Endodermal cell (in vitro differentiated cells): ENCODE results near the gene GRXCR1. TPM values are rescaled to one million over a fixed set of nuclear protein-coding genes. Genes with fewer than 3 reads are reported as not detected.

ENCODE experiments used
- DNase-seq: peaks from one replicate; pipeline ENCODE4 v3.0.0-alpha.2; 2017
- H3K27ac ChIP-seq: 2 replicates; pipeline ENCODE4 v1.5.1; 2013; ENCODE audit warnings: mild to moderate bottlenecking, low read depth, low read length, moderate library complexity
- H3K27me3 ChIP-seq: 2 replicates; pipeline ENCODE4 v1.6.1; 2013; ENCODE audit warnings: mild to moderate bottlenecking, low read length, moderate library complexity; ENCODE audit not compliant: insufficient read depth, control insufficient read depth, poor library complexity, severe bottlenecking
- H3K36me3 ChIP-seq: 2 replicates; pipeline ENCODE4 v1.7.0; 2013; ENCODE audit warnings: mild to moderate bottlenecking, low read length, moderate library complexity; ENCODE audit not compliant: control insufficient read depth, insufficient read depth
- H3K4me1 ChIP-seq: one replicate; pipeline ENCODE4 v1.7.0; 2013; ENCODE audit warnings: low read length; ENCODE audit not compliant: control insufficient read depth, insufficient read depth
- H3K4me3 ChIP-seq: 2 replicates; pipeline ENCODE4 v1.5.1; 2013; ENCODE audit warnings: mild to moderate bottlenecking, low read length, moderate library complexity
- H3K9ac ChIP-seq: 2 replicates; pipeline ENCODE4 v1.6.1; 2013; ENCODE audit warnings: mild to moderate bottlenecking, low read length, moderate library complexity; ENCODE audit not compliant: poor library complexity, severe bottlenecking; ENCODE audit errors: extremely low read depth
- H3K9me3 ChIP-seq: 2 replicates; pipeline ENCODE4 v1.6.1; 2013; ENCODE audit warnings: mild to moderate bottlenecking, low read length, moderate library complexity; ENCODE audit not compliant: control insufficient read depth
- H3K27ac Mint-ChIP-seq: 2 replicates; pipeline ENCODE4 v1.8.0; 2020; ENCODE audit warnings: mixed read lengths
- H3K27me3 Mint-ChIP-seq: 2 replicates; pipeline ENCODE4 v1.8.0; 2021; ENCODE audit warnings: mild to moderate bottlenecking, mixed read lengths; ENCODE audit not compliant: insufficient read depth
- H3K36me3 Mint-ChIP-seq: 2 replicates; pipeline ENCODE4 v1.8.0; 2020; ENCODE audit warnings: low read depth, mixed read lengths
- H3K4me1 Mint-ChIP-seq: 2 replicates; pipeline ENCODE4 v1.8.0; 2020; ENCODE audit warnings: mixed read lengths
- H3K4me3 Mint-ChIP-seq: 2 replicates; pipeline ENCODE4 v1.8.0; 2020; ENCODE audit warnings: mild to moderate bottlenecking, moderate library complexity, mixed read lengths
- H3K9me3 Mint-ChIP-seq: 2 replicates; pipeline ENCODE4 v1.8.0; 2020; ENCODE audit warnings: mild to moderate bottlenecking, mixed read lengths
- CTCF ChIP-seq: fragments of 200-600 bp; sonication (generic); conservative IDR thresholded peaks from 2 replicates; pipeline ENCODE4 v1.5.0; 2021; ENCODE audit warnings: antibody characterized with exemption, mild to moderate bottlenecking
- WGBS, 2 experiments: methylation state at CpG; one replicate each; pipeline versions ENCODE4 v1.1.5 to v1.1.7; 2013; ENCODE audit warnings: missing lambda C conversion rate in 2 of 2, mixed read lengths in 1 of 2; ENCODE audit not compliant: insufficient coverage in 1 of 2, insufficient read length in 1 of 2; 5-methylcytosine and 5-hydroxymethylcytosine counted together
- total RNA-seq, 2 donors: library from RNA; stranded (reverse); fragmentation: NEBNext Ultra II Directional in 1 of 2; extraction: Animal tissue kit (Norgen Biotek cat#: 25700) in 1 of 2; gene quantifications; 2 replicates in 1 of 2; 3 replicates in 1 of 2; pipeline ENCODE4 v1.2.1, GENCODE V29; 2021

Gene GRXCR1
- total RNA-seq, 2 donors from 2014 or later: not detected

- no peak overlapping the region for H3K9ac ChIP-seq
- no peaks in the 10 kb centered on the region for H3K27me3 ChIP-seq
- TF ChIP-seq CTCF: peak; percentile 65
- no peak overlapping the region for H3K4me3 ChIP-seq
- Mint-ChIP-seq H3K4me1 (no peaks in the 10 kb centered on the region), H3K36me3 (no peaks in the 10 kb centered on the region), H3K4me3 (no peak overlapping the region), H3K9me3 (no peaks in the 10 kb centered on the region), H3K27me3 (no peaks in the 10 kb centered on the region), H3K27ac (no peak overlapping the region)
- H3K4me1 ChIP-seq: no peaks in the 10 kb centered on the region
- no peaks in the 10 kb centered on the region for H3K36me3 ChIP-seq
- no peaks in the 10 kb centered on the region for H3K9me3 ChIP-seq
- WGBS, 2 experiments: 92 to 100% methylated on average over 3 to 5 of the region's 5 CpGs
- H3K27ac ChIP-seq: no peak overlapping the region
- DNase-seq: peak; percentile 37
Measured at GRCh38 chr4:43048570-43048969, 156.1 kb downstream of the GRXCR1 start.

GRCh38 chr4:43049326-43049725 is 156.8 kb downstream of the GRXCR1 start:
- Histone ChIP-seq H3K27ac (no peak overlapping the region), H3K9ac (no peak overlapping the region), H3K4me1 (no peaks in the 10 kb centered on the region), H3K4me3 (no peak overlapping the region), H3K36me3 (no peaks in the 10 kb centered on the region), H3K27me3 (no peaks in the 10 kb centered on the region), H3K9me3 (no peaks in the 10 kb centered on the region)
- Mint-ChIP-seq H3K4me3 (no peak overlapping the region), H3K27ac (no peak overlapping the region), H3K9me3 (no peaks in the 10 kb centered on the region), H3K36me3 (no peaks in the 10 kb centered on the region), H3K27me3 (no peaks in the 10 kb centered on the region), H3K4me1 (no peaks in the 10 kb centered on the region)
- no peak for TF ChIP-seq CTCF
- no peak for DNase-seq

GRCh38 chr4:43066415-43066814 is 173.9 kb downstream of the GRXCR1 start:
- no peaks in the 10 kb centered on the region for H3K4me1 ChIP-seq
- Mint-ChIP-seq H3K36me3 (no peaks in the 10 kb centered on the region), H3K4me3 (no peak overlapping the region), H3K27ac (no peak overlapping the region), H3K4me1 (no peaks in the 10 kb centered on the region), H3K9me3 (peaks cover 5% of the 10 kb centered on the region), H3K27me3 (no peaks in the 10 kb centered on the region)
- no peak for TF ChIP-seq CTCF
- H3K9me3 ChIP-seq: no peaks in the 10 kb centered on the region
- no peak overlapping the region for H3K27ac ChIP-seq
- no peak overlapping the region for H3K4me3 ChIP-seq
- no peaks in the 10 kb centered on the region for H3K36me3 ChIP-seq
- no peak for DNase-seq
- H3K9ac ChIP-seq: no peak overlapping the region
- H3K27me3 ChIP-seq: no peaks in the 10 kb centered on the region
